HCT116 (cell line): ENCODE measurements around the gene DCLRE1A.

Experiments used
- EZH2phosphoT487 ChIP-seq: fragments of 200-600 bp; IDR thresholded peaks from 2 replicates; pipeline ENCODE4 v1.6.1; 2018; ENCODE audit warnings: antibody characterized with exemption, borderline replicate concordance
- TF ChIP-seq, protein P1 (sequence below), 3 experiments: fragments of 200-600 bp in 1 of 3; sonication (generic) in 1 of 3; IDR thresholded peaks in 2 of 3; conservative IDR thresholded peaks in 1 of 3; 2 replicates each; pipeline ENCODE4 v1.5.1; 2012 to 2017; ENCODE audit warnings: low read depth in 2 of 3, low read length in 2 of 3, antibody characterized with exemption in 1 of 3, borderline replicate concordance in 1 of 3, control low read depth in 1 of 3, mild to moderate bottlenecking in 1 of 3, mixed read lengths in 1 of 3, mixed run types in 1 of 3, moderate library complexity in 1 of 3; ENCODE audit not compliant: insufficient read depth in 1 of 3

DNA sequence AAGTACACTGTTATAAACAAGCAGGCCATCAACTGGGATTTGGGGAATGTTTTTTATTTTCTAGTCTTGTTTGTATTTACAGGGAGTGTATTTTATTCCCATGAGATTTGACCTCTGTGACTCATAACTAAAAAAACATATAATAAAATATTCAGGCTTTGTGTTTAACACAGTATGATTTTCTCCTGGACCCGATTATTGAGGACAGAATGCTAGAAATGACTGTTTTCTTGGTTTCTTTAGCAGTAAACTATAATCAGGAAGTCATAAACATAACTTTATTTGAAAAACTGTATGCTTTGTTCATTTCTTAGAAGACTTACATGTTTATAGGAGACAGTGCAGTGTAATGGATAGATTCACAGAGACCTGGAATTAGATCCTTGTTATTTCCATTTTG is 2.7 kb upstream of the DCLRE1A start:
- TF ChIP-seq, protein P1, sequence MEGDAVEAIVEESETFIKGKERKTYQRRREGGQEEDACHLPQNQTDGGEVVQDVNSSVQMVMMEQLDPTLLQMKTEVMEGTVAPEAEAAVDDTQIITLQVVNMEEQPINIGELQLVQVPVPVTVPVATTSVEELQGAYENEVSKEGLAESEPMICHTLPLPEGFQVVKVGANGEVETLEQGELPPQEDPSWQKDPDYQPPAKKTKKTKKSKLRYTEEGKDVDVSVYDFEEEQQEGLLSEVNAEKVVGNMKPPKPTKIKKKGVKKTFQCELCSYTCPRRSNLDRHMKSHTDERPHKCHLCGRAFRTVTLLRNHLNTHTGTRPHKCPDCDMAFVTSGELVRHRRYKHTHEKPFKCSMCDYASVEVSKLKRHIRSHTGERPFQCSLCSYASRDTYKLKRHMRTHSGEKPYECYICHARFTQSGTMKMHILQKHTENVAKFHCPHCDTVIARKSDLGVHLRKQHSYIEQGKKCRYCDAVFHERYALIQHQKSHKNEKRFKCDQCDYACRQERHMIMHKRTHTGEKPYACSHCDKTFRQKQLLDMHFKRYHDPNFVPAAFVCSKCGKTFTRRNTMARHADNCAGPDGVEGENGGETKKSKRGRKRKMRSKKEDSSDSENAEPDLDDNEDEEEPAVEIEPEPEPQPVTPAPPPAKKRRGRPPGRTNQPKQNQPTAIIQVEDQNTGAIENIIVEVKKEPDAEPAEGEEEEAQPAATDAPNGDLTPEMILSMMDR (IDR thresholded peaks at IDR 0.05 in 2 of 3, conservative IDR thresholded peaks at IDR 0.05 in 1 of 3; ENCODE audit: borderline replicate concordance in 1 of 3, insufficient read depth in 1 of 3, low read depth in 2 of 3, low read length in 2 of 3), result no peak
- no peak for TF ChIP-seq EZH2phosphoT487
